ENCODE data around the gene CFHR3. TPM values are rescaled to one million over a fixed set of nuclear protein-coding genes. Genes with fewer than 3 reads are reported as not detected.

The CFHR3 gene
- 0.11 TPM for polyA plus RNA-seq (2013, experiment 1 of 2)
- polyA plus RNA-seq (2013, experiment 2 of 2): 0.07 TPM

- no peaks in the 10 kb centered on the region for H3K4me1 ChIP-seq (ENCODE audit: control insufficient read depth, low read depth, low read length)
These were observed at the start of gene CFHR3 for GRCh38 chr1:196774603-196775002. Gene CFHR3, plus strand, starts transcription at chr1:196774840. Its CDS starts 47 bp downstream, at chr1:196774887.

GRCh38 chr1:196732526-196732925 is 42.1 kb upstream of the CFHR3 start:
- H3K36me3 ChIP-seq (ENCODE audit: control insufficient read depth, insufficient read depth, low read length): no peaks in the 10 kb centered on the region
- H3K79me1 ChIP-seq (ENCODE audit: low read length): no peaks in the 10 kb centered on the region
- no peak overlapping the region for H3K9ac ChIP-seq (ENCODE audit: low read length)
- WGBS (ENCODE audit: extremely low coverage, insufficient coverage, low lambda C conversion rate): no CpG with 5 or more reads among the region's 2 CpGs
- H3K79me2 ChIP-seq (ENCODE audit: control insufficient read depth, insufficient read depth, low read length): no peaks in the 10 kb centered on the region
- peak; percentile 68 for DNase-seq
- no peak overlapping the region for H3K4ac ChIP-seq (ENCODE audit: low read depth, low read length)
- no peaks in the 10 kb centered on the region for H3K4me1 ChIP-seq (ENCODE audit: control insufficient read depth, low read depth, low read length)
- no peaks in the 10 kb centered on the region for H3K27me3 ChIP-seq (ENCODE audit: insufficient read depth, low read length, poor library complexity)
- no peak overlapping the region for H2AK5ac ChIP-seq (ENCODE audit: low read length)
- no peak overlapping the region for H3K56ac ChIP-seq (ENCODE audit: low read length)
- no peak overlapping the region for H3K27ac ChIP-seq (ENCODE audit: low read depth, low read length)
- H2BK120ac ChIP-seq (ENCODE audit: low read depth, low read length): no peak overlapping the region
- no peak overlapping the region for H4K8ac ChIP-seq (ENCODE audit: low read depth, low read length)
- no peak overlapping the region for H3K18ac ChIP-seq (ENCODE audit: low read length)
- H3K4me3 ChIP-seq (ENCODE audit: low read length): no peak overlapping the region
- no peak overlapping the region for H4K5ac ChIP-seq (ENCODE audit: low read length)
- no peak overlapping the region for H3K23ac ChIP-seq (ENCODE audit: low read length)
- no peak overlapping the region for H2BK15ac ChIP-seq (replicated peaks; ENCODE audit: low read depth)
- H3K4me2 ChIP-seq (ENCODE audit: low read length): no peak overlapping the region
- H2BK5ac ChIP-seq (ENCODE audit: low read length): no peak overlapping the region

More at GRCh38 chr1:196774603-196775002, at the start of gene CFHR3:
- no peaks in the 10 kb centered on the region for H3K79me2 ChIP-seq (ENCODE audit: control insufficient read depth, insufficient read depth, low read length)
- no peak within 1 kb of the TSS for H2BK15ac ChIP-seq (replicated peaks; ENCODE audit: low read depth)
- H3K56ac ChIP-seq (ENCODE audit: low read length): no peak within 1 kb of the TSS
- H3K36me3 ChIP-seq (ENCODE audit: control insufficient read depth, insufficient read depth, low read length): no peaks in the 10 kb centered on the region
- H3K4ac ChIP-seq (ENCODE audit: low read depth, low read length): no peak within 1 kb of the TSS
- H3K4me2 ChIP-seq (ENCODE audit: low read length): no peak within 1 kb of the TSS
- H2BK120ac ChIP-seq (ENCODE audit: low read depth, low read length): no peak within 1 kb of the TSS
- H3K23ac ChIP-seq (ENCODE audit: low read length): no peak within 1 kb of the TSS
- H3K4me3 ChIP-seq (ENCODE audit: low read length): no peak within 1 kb of the TSS
- no peak within 1 kb of the TSS for H3K18ac ChIP-seq (ENCODE audit: low read length)
- H4K8ac ChIP-seq (ENCODE audit: low read depth, low read length): no peak within 1 kb of the TSS
- no peak within 1 kb of the TSS for H3K9ac ChIP-seq (ENCODE audit: low read length)
- no peak within 1 kb of the TSS for H4K5ac ChIP-seq (ENCODE audit: low read length)
- H3K27ac ChIP-seq (ENCODE audit: low read depth, low read length): no peak within 1 kb of the TSS
- H2BK5ac ChIP-seq (ENCODE audit: low read length): no peak within 1 kb of the TSS
- no peak for DNase-seq
- H3K79me1 ChIP-seq (ENCODE audit: low read length): no peaks in the 10 kb centered on the region
- no peaks in the 10 kb centered on the region for H3K27me3 ChIP-seq (ENCODE audit: insufficient read depth, low read length, poor library complexity)
- no peak within 1 kb of the TSS for H2AK5ac ChIP-seq (ENCODE audit: low read length)

- Histone ChIP-seq H2BK15ac (replicated peaks; ENCODE audit: low read depth) (no peak overlapping the region), H3K27ac (ENCODE audit: low read depth, low read length) (no peak overlapping the region), H2BK120ac (ENCODE audit: low read depth, low read length) (no peak overlapping the region), H3K4me2 (ENCODE audit: low read length) (no peak overlapping the region), H3K36me3 (ENCODE audit: control insufficient read depth, insufficient read depth, low read length) (no peaks in the 10 kb centered on the region), H3K4me3 (ENCODE audit: low read length) (no peak overlapping the region), H3K79me1 (ENCODE audit: low read length) (no peaks in the 10 kb centered on the region), H3K4ac (ENCODE audit: low read depth, low read length) (no peak overlapping the region), H3K9ac (ENCODE audit: low read length) (no peak overlapping the region), H3K79me2 (ENCODE audit: control insufficient read depth, insufficient read depth, low read length) (no peaks in the 10 kb centered on the region), H2AK5ac (ENCODE audit: low read length) (no peak overlapping the region), H3K18ac (ENCODE audit: low read length) (no peak overlapping the region), H3K4me1 (ENCODE audit: control insufficient read depth, low read depth, low read length) (no peaks in the 10 kb centered on the region), H2BK5ac (ENCODE audit: low read length) (no peak overlapping the region), H3K23ac (ENCODE audit: low read length) (no peak overlapping the region), H4K8ac (ENCODE audit: low read depth, low read length) (no peak overlapping the region), H3K27me3 (ENCODE audit: insufficient read depth, low read length, poor library complexity) (no peaks in the 10 kb centered on the region), H4K5ac (ENCODE audit: low read length) (no peak overlapping the region), H3K56ac (ENCODE audit: low read length) (no peak overlapping the region)
- no CpG with 5 or more reads among the region's 11 CpGs for WGBS (ENCODE audit: extremely low coverage, insufficient coverage, low lambda C conversion rate)
- DNase-seq: no peak
These were observed 41.3 kb upstream of the CFHR3 start for GRCh38 chr1:196733091-196733970.

- no peak overlapping the region for H4K8ac ChIP-seq (ENCODE audit: low read depth, low read length)
- H3K56ac ChIP-seq (ENCODE audit: low read length): no peak overlapping the region
- no peak overlapping the region for H2BK120ac ChIP-seq (ENCODE audit: low read depth, low read length)
- no peaks in the 10 kb centered on the region for H3K79me2 ChIP-seq (ENCODE audit: control insufficient read depth, insufficient read depth, low read length)
- H3K4me2 ChIP-seq (ENCODE audit: low read length): no peak overlapping the region
- no peak overlapping the region for H3K9ac ChIP-seq (ENCODE audit: low read length)
- H3K23ac ChIP-seq (ENCODE audit: low read length): no peak overlapping the region
- H3K4me3 ChIP-seq (ENCODE audit: low read length): no peak overlapping the region
- H3K36me3 ChIP-seq (ENCODE audit: control insufficient read depth, insufficient read depth, low read length): no peaks in the 10 kb centered on the region
- no peaks in the 10 kb centered on the region for H3K27me3 ChIP-seq (ENCODE audit: insufficient read depth, low read length, poor library complexity)
- no peak for DNase-seq
- no peaks in the 10 kb centered on the region for H3K4me1 ChIP-seq (ENCODE audit: control insufficient read depth, low read depth, low read length)
- no peak overlapping the region for H4K5ac ChIP-seq (ENCODE audit: low read length)
- no peak overlapping the region for H2BK15ac ChIP-seq (replicated peaks; ENCODE audit: low read depth)
- H3K79me1 ChIP-seq (ENCODE audit: low read length): no peaks in the 10 kb centered on the region
- no peak overlapping the region for H3K27ac ChIP-seq (ENCODE audit: low read depth, low read length)
- H2BK5ac ChIP-seq (ENCODE audit: low read length): no peak overlapping the region
- H3K18ac ChIP-seq (ENCODE audit: low read length): no peak overlapping the region
- no peak overlapping the region for H2AK5ac ChIP-seq (ENCODE audit: low read length)
- H3K4ac ChIP-seq (ENCODE audit: low read depth, low read length): no peak overlapping the region
These were observed 40.6 kb upstream of the CFHR3 start for GRCh38 chr1:196734006-196734405.

- WGBS (ENCODE audit: extremely low coverage, insufficient coverage, low lambda C conversion rate): no CpG with 5 or more reads among the region's 2 CpGs
- no peaks in the 10 kb centered on the region for H3K36me3 ChIP-seq (ENCODE audit: control insufficient read depth, insufficient read depth, low read length)
- no peak overlapping the region for H4K5ac ChIP-seq (ENCODE audit: low read length)
- H3K4me1 ChIP-seq (ENCODE audit: control insufficient read depth, low read depth, low read length): no peaks in the 10 kb centered on the region
- no peak overlapping the region for H2BK120ac ChIP-seq (ENCODE audit: low read depth, low read length)
- no peak overlapping the region for H3K4ac ChIP-seq (ENCODE audit: low read depth, low read length)
- no peak overlapping the region for H3K23ac ChIP-seq (ENCODE audit: low read length)
- H3K4me2 ChIP-seq (ENCODE audit: low read length): no peak overlapping the region
- no peak overlapping the region for H3K56ac ChIP-seq (ENCODE audit: low read length)
- no peak overlapping the region for H3K4me3 ChIP-seq (ENCODE audit: low read length)
- no peak overlapping the region for H2BK5ac ChIP-seq (ENCODE audit: low read length)
- no peak overlapping the region for H2BK15ac ChIP-seq (replicated peaks; ENCODE audit: low read depth)
- H3K79me1 ChIP-seq (ENCODE audit: low read length): no peaks in the 10 kb centered on the region
- H3K9ac ChIP-seq (ENCODE audit: low read length): no peak overlapping the region
- no peak overlapping the region for H3K27ac ChIP-seq (ENCODE audit: low read depth, low read length)
- no peaks in the 10 kb centered on the region for H3K79me2 ChIP-seq (ENCODE audit: control insufficient read depth, insufficient read depth, low read length)
- H3K27me3 ChIP-seq (ENCODE audit: insufficient read depth, low read length, poor library complexity): no peaks in the 10 kb centered on the region
- no peak overlapping the region for H2AK5ac ChIP-seq (ENCODE audit: low read length)
- no peak overlapping the region for H3K18ac ChIP-seq (ENCODE audit: low read length)
- no peak overlapping the region for H4K8ac ChIP-seq (ENCODE audit: low read depth, low read length)
- DNase-seq: no peak
These were observed 40.2 kb upstream of the CFHR3 start for GRCh38 chr1:196734460-196734859.

DNA sequence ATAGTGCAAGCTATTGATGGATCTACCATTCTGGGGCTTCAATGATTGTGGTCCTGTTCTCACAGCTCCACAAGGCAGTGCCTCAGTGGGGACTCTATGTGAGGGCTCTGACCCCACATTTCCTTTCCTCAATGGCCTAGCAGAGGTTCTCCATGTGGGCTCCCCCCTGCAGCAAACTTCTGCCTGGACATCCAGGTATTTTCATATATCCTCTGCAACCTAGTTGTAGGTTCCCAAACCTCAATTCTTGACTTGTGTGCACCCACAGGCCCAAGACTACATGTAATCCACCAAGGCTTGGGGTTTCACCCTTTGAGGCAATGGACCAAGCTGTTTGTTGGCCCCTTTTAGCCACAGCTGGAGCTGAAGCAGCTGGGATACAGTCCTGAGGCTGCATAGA is 35.9 kb upstream of the CFHR3 start:
- H2AK5ac ChIP-seq (ENCODE audit: low read length): no peak overlapping the region
- no peak overlapping the region for H3K56ac ChIP-seq (ENCODE audit: low read length)
- H2BK5ac ChIP-seq (ENCODE audit: low read length): no peak overlapping the region
- no peak overlapping the region for H3K23ac ChIP-seq (ENCODE audit: low read length)
- H2BK15ac ChIP-seq (replicated peaks; ENCODE audit: low read depth): no peak overlapping the region
- no peak overlapping the region for H3K4ac ChIP-seq (ENCODE audit: low read depth, low read length)
- no peak overlapping the region for H3K4me3 ChIP-seq (ENCODE audit: low read length)
- H3K79me2 ChIP-seq (ENCODE audit: control insufficient read depth, insufficient read depth, low read length): no peaks in the 10 kb centered on the region
- no peaks in the 10 kb centered on the region for H3K27me3 ChIP-seq (ENCODE audit: insufficient read depth, low read length, poor library complexity)
- no peak for DNase-seq
- no peaks in the 10 kb centered on the region for H3K36me3 ChIP-seq (ENCODE audit: control insufficient read depth, insufficient read depth, low read length)
- H4K5ac ChIP-seq (ENCODE audit: low read length): no peak overlapping the region
- H4K8ac ChIP-seq (ENCODE audit: low read depth, low read length): no peak overlapping the region
- H3K4me2 ChIP-seq (ENCODE audit: low read length): no peak overlapping the region
- no peaks in the 10 kb centered on the region for H3K79me1 ChIP-seq (ENCODE audit: low read length)
- H3K27ac ChIP-seq (ENCODE audit: low read depth, low read length): no peak overlapping the region
- no peak overlapping the region for H3K18ac ChIP-seq (ENCODE audit: low read length)
- no peaks in the 10 kb centered on the region for H3K4me1 ChIP-seq (ENCODE audit: control insufficient read depth, low read depth, low read length)
- no peak overlapping the region for H2BK120ac ChIP-seq (ENCODE audit: low read depth, low read length)
- H3K9ac ChIP-seq (ENCODE audit: low read length): no peak overlapping the region
